Breast epithelium (tissue), 4 donors: Measurements from ENCODE around the gene IGFBP4. TPM values are rescaled to one million over a fixed set of nuclear protein-coding genes. Genes with fewer than 3 reads are reported as not detected.

Experiments
- DNase-seq, 2 donors: peaks; one replicate each; pipeline ENCODE4 v3.0.0-alpha.2; 2019; ENCODE audit warnings: low spot score in 2 of 2
- H3K27ac ChIP-seq, 2 donors: fragments of 200-600 bp; sonication (generic) in 1 of 2; one replicate each; pipeline ENCODE4 v1.5.1; 2016 to 2019; ENCODE audit warnings: mild to moderate bottlenecking in 1 of 2
- H3K27me3 ChIP-seq, 2 donors: fragments of 200-600 bp; sonication (generic) in 1 of 2; one replicate each; pipeline versions ENCODE4 v1.5.1 to v1.6.0; 2017 to 2019; ENCODE audit warnings: control low read depth in 1 of 2, mild to moderate bottlenecking in 1 of 2
- H3K36me3 ChIP-seq: fragments of 200-600 bp; one replicate; pipeline ENCODE4 v1.5.1; 2019
- H3K4me1 ChIP-seq, 2 donors: fragments of 200-600 bp; sonication (generic); one replicate each; pipeline ENCODE4 v1.5.1; 2016 to 2019; ENCODE audit warnings: control low read depth in 1 of 2
- H3K4me3 ChIP-seq, 3 donors: fragments of 200-600 bp; sonication (generic); 1 replicate in 2 of 3; 2 replicates in 1 of 3; pipeline ENCODE4 v1.5.1; 2016 to 2019; ENCODE audit warnings: mild to moderate bottlenecking in 3 of 3, moderate library complexity in 2 of 3
- H3K9me3 ChIP-seq, 2 donors: fragments of 200-600 bp; sonication (generic) in 1 of 2; one replicate each; pipeline ENCODE4 v1.5.1; 2016 to 2019; ENCODE audit warnings: control low read depth in 1 of 2
- CTCF ChIP-seq, 3 donors: fragments of 450-650 bp; IDR thresholded peaks; one replicate each; pipeline ENCODE4 v1.5.1; 2016 to 2017; ENCODE audit warnings: antibody characterized with exemption in 3 of 3, mild to moderate bottlenecking in 3 of 3, moderate library complexity in 3 of 3
- POLR2A ChIP-seq: fragments of 450-650 bp; IDR thresholded peaks from one replicate; pipeline ENCODE4 v1.6.1; 2016; ENCODE audit warnings: antibody characterized with exemption, mild to moderate bottlenecking, moderate library complexity
- POLR2AphosphoS5 ChIP-seq, 3 donors: sonication (generic); formaldehyde crosslinking; IDR thresholded peaks; one replicate each; pipeline ENCODE4 v1.6.1; 2017; ENCODE audit warnings: antibody characterized with exemption in 3 of 3
- intact Hi-C: fragments of 100-400 bp; cut with DNase I; formaldehyde crosslinking; loops from one replicate; pipeline ENCODE4 v1.15.1; 2023; ENCODE audit warnings: low total_unique reads
- total RNA-seq, 3 donors: library from RNA; depleted of rRNA; stranded (reverse); fragments of >200 nt; gene quantifications; one replicate each; pipeline ENCODE4 v1.1.0, GENCODE V29; 2016

Gene IGFBP4
- total RNA-seq, 3 donors from 2014 or later = 191 to 893 (median 278) TPM

DNA sequence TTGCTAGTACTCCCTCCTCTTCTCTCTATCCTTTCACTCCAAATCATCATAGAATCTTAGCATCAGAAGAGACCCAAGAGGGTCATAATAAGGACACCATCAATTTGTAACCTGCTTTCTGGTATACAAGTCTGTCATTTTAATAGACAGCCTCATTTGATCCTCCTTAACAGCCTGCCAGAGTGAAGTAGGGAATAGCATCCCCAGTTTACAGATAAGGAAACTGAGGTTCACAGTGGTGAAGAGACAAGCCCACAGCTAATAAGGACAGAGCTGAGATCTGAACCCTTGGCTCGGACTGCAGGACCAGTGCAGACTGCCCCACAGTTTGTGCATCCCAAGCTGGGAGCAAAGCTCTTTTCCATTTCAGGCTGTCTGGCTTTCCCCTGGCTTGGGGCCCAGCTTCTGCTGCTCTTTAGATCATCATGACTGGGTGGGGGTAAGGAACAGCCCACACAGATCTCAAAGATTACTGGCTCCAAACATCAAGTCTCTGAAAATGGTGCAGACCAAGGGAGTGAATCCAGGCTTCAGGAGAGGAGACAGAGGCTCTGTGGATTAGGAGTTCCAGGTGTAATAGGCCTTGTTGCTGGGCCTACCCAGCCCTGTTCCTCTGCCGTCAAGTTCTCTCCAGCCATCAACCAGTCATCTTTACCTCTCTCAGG is 10.3 kb upstream of the IGFBP4 start:
- no peaks in the 10 kb centered on the region for H3K4me1 ChIP-seq
- no peak overlapping the region for H3K4me3 ChIP-seq
- no peak for TF ChIP-seq CTCF (IDR thresholded peaks at IDR 0.05)
- no peak for TF ChIP-seq POLR2A
- no peak for TF ChIP-seq POLR2AphosphoS5 (IDR thresholded peaks at IDR 0.05)
- peak in 1 of 2 donors; percentile 42 for DNase-seq
- H3K9me3 ChIP-seq = no peaks in the 10 kb centered on the region
- intact Hi-C loops = no loop called here
- peak overlapping the region in 1 of 2 donors; percentile 20 for H3K27ac ChIP-seq
- no peaks in the 10 kb centered on the region for H3K36me3 ChIP-seq
- H3K27me3 ChIP-seq = no peaks in the 10 kb centered on the region

DNA sequence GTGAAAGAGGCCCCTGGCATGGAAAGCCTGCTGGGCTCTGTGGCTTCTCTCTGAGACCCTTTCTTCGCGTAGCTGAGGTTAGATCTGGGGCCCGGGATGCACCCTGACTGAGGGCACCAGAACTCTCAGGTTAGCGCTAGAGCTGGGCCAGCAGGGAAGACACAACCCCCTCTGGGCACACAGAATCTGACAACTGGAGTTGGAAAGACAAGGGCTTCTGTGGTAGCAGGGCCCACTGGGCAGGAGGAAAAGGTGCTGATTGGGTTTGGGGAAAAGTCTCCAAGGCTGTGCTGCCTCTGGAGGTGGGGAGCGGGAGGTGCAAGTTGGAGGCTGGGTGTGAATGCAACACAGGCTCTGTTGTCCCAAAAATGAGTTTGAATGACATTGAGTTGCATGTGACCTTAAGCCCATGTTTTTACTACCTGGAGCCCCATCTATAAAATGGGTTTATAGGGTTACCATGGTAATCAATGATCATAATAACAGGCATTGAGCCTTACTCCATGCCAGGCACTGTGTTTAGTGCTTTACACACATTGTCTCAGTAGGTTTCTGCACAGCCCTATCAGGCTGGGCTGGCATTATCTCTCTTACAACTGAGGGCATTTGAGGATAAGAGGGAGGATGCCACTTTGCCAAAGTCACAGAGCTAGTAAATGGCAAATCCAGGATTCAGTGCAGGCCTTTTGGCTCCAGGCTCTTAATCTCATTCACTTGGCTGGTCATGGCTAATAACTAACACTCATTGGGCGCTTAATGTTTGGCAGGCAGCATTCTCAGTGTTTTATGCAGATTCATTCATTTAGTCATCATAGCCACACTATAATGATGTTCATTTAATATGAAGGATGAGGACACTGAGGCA is 9.5 kb upstream of the IGFBP4 start:
- Histone ChIP-seq H3K36me3 (no peaks in the 10 kb centered on the region), H3K27ac (peak overlapping the region in 1 of 2 donors; percentile 20), H3K4me1 (no peaks in the 10 kb centered on the region), H3K9me3 (no peaks in the 10 kb centered on the region), H3K4me3 (no peak overlapping the region), H3K27me3 (no peaks in the 10 kb centered on the region)
- TF ChIP-seq POLR2AphosphoS5 (IDR thresholded peaks at IDR 0.05) (no peak), CTCF (IDR thresholded peaks at IDR 0.05) (peak in 2 of 3 donors; percentile 33 to 46)
- intact Hi-C loops = no loop called here
- DNase-seq = peak in 1 of 2 donors; percentile 51

DNA sequence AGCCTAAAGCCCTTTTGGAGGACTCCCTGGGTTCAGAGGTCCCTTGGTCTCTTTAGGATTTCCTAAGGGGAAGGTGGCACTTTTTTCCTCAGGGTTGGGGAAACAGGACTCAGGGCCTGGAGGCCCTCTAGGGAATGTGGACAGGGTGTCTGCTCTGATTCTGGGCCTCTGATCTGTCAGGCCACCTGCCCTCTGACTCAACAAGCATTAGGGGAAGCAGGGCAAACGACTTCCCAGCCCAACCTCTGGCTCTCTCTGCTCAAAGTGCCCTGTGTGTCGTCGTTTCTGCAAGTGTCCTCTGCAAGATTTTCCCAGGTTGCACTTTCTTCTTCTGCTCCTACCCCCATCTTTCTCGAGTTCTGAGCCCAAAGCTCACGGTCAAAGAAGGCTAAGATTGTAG is 6.6 kb upstream of the IGFBP4 start:
- H3K36me3 ChIP-seq = no peaks in the 10 kb centered on the region
- DNase-seq = no peak
- H3K4me1 ChIP-seq = no peaks in the 10 kb centered on the region

DNA sequence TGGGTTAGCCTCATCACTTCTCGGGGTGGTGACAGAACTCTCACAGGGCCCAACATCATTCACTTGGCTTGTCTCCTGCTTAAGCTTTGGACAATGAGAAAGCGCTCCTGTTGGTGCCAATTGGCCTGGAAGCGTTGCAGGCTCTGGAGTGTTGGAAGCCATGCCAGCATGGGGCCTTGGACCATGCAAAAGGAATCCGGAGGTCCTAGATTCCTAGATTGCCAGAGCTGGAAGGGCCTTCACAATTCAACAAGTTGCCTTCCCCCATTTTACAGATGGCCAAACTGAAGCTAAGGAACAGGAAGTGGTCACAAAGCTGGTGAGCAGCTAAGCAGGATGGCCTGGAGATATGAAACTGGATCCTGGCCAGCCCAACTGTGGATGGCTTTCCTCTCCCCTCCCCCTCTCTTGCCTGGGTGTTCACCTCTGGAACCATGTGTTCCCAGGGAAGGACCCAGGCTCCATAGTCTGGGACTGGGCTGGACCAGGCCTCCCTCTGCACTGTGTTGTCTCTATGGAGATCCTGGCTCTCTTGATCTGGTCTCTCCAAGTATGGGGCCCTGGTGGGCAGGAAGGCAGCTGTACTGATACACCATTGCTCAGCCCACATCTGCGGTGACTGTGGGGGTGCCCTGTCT is 6.0 kb upstream of the IGFBP4 start:
- no peak overlapping the region for H3K4me3 ChIP-seq
- DNase-seq = no peak
- no peak for TF ChIP-seq POLR2AphosphoS5 (IDR thresholded peaks at IDR 0.05)
- no peak for TF ChIP-seq POLR2A
- TF ChIP-seq CTCF (IDR thresholded peaks at IDR 0.05) = no peak
- H3K27me3 ChIP-seq = no peaks in the 10 kb centered on the region
- no peaks in the 10 kb centered on the region for H3K36me3 ChIP-seq
- no peaks in the 10 kb centered on the region for H3K9me3 ChIP-seq
- H3K27ac ChIP-seq = no peak overlapping the region
- intact Hi-C loops = no loop called here
- no peaks in the 10 kb centered on the region for H3K4me1 ChIP-seq

More for the DNA sequence above, 6.6 kb upstream of the IGFBP4 start:
- Histone ChIP-seq H3K27ac (no peak overlapping the region), H3K4me3 (no peak overlapping the region), H3K9me3 (no peaks in the 10 kb centered on the region), H3K27me3 (no peaks in the 10 kb centered on the region)
- TF ChIP-seq CTCF (IDR thresholded peaks at IDR 0.05) = no peak
- no peak for TF ChIP-seq POLR2A
- no peak for TF ChIP-seq POLR2AphosphoS5 (IDR thresholded peaks at IDR 0.05)
- intact Hi-C loops = no loop called here
